Glomerular endothelial cell (primary cell): ENCODE measurements around the gene ADAT3. TPM values are rescaled to one million over a fixed set of nuclear protein-coding genes. Genes with fewer than 3 reads are reported as not detected.
"Not testable (repeated sequence)": the region's sequence is repeated elsewhere in the genome, so short reads cannot be mapped to it uniquely, and the experiment has no call there.

ENCODE experiments used
- DNase-seq: peaks from one replicate; pipeline ENCODE4 v3.0.0-alpha.2; 2011; ENCODE audit warnings: low read depth, low spot score; ENCODE audit errors: extremely low read depth
- total RNA-seq: library from RNA; depleted of rRNA; stranded (reverse); fragments of >200 nt; gene quantifications from 2 replicates; pipeline ENCODE4 v1.2.3, GENCODE V29; 2015

Gene ADAT3
- total RNA-seq, 1 donor from 2014 or later, result 4.8 TPM

GRCh38 chr19:1882786-1883692, 22.2 kb upstream of the ADAT3 start:
- DNase-seq, result no peak

- no peak for DNase-seq
Observed at GRCh38 chr19:1883784-1884183, 21.4 kb upstream of the ADAT3 start.

GRCh38 chr19:1884291-1884718, 20.9 kb upstream of the ADAT3 start:
- no peak for DNase-seq

GRCh38 chr19:1884719-1885334, 20.4 kb upstream of the ADAT3 start:
- DNase-seq, result no peak

GRCh38 chr19:1885398-1886119, 19.6 kb upstream of the ADAT3 start, which contains the start of gene ABHD17A:
TSS of gene ABHD17A (minus strand) at chr19:1885496. CDS start at chr19:1881566, 3,930 bp downstream.
- DNase-seq, result not testable (repeated sequence)

GRCh38 chr19:1886360-1886759, 18.8 kb upstream of the ADAT3 start:
- DNase-seq, result not testable (repeated sequence)

GRCh38 chr19:1888385-1888784, 16.8 kb upstream of the ADAT3 start:
- no peak for DNase-seq

- no peak for DNase-seq
Observed at GRCh38 chr19:1889907-1890306, 15.3 kb upstream of the ADAT3 start.

- no peak for DNase-seq
Observed at GRCh38 chr19:1893791-1894190, 11.4 kb upstream of the ADAT3 start.

GRCh38 chr19:1896508-1896907, 8.7 kb upstream of the ADAT3 start:
- no peak for DNase-seq

GRCh38 chr19:1901940-1902404, 3.2 kb upstream of the ADAT3 start:
- DNase-seq, result no peak

GRCh38 chr19:1902923-1903322, 2.3 kb upstream of the ADAT3 start:
- DNase-seq, result no peak

- DNase-seq, result no peak
Observed at GRCh38 chr19:1904860-1905109, 414 bp upstream of the ADAT3 start.

- no peak for DNase-seq
Observed at GRCh38 chr19:1905863-1906375, 720 bp downstream of the ADAT3 start.

- DNase-seq, result no peak
Observed at GRCh38 chr19:1906985-1907562, 1.9 kb downstream of the ADAT3 start.

GRCh38 chr19:1907563-1908363, 2.6 kb downstream of the ADAT3 start:
- DNase-seq, result no peak

- no peak for DNase-seq
Observed at GRCh38 chr19:1908364-1908678, 3.1 kb downstream of the ADAT3 start.

- DNase-seq, result no peak
Observed at GRCh38 chr19:1909761-1910080, 4.5 kb downstream of the ADAT3 start.

- no peak for DNase-seq
Observed at GRCh38 chr19:1910177-1910576, 5.0 kb downstream of the ADAT3 start.

- DNase-seq, result no peak
Observed at GRCh38 chr19:1911098-1911497, 5.9 kb downstream of the ADAT3 start.
